22Rv1 (cell line): ENCODE data around the gene EHBP1.

Source experiments
- CTCF ChIP-seq: fragments of 450-650 bp; IDR thresholded peaks from 2 replicates; pipeline ENCODE4 v1.5.1; 2017; ENCODE audit warnings: mild to moderate bottlenecking
- ZFX ChIP-seq: fragments of 450-650 bp; IDR thresholded peaks from 2 replicates; pipeline ENCODE4 v1.6.1; 2017; ENCODE audit warnings: antibody characterized with exemption, borderline replicate concordance

- no peak for TF ChIP-seq CTCF
- no peak for TF ChIP-seq ZFX
Observed at GRCh38 chr2:62968168-62968567, 262.7 kb downstream of the EHBP1 start.
